ENCODE measurements around the gene PRKCE.

PRKCE gene

GRCh38 chr2:46076875-46077274 lies 425.4 kb downstream of the PRKCE start:
- no peak for DNase-seq (ENCODE audit: low spot score)

DNA sequence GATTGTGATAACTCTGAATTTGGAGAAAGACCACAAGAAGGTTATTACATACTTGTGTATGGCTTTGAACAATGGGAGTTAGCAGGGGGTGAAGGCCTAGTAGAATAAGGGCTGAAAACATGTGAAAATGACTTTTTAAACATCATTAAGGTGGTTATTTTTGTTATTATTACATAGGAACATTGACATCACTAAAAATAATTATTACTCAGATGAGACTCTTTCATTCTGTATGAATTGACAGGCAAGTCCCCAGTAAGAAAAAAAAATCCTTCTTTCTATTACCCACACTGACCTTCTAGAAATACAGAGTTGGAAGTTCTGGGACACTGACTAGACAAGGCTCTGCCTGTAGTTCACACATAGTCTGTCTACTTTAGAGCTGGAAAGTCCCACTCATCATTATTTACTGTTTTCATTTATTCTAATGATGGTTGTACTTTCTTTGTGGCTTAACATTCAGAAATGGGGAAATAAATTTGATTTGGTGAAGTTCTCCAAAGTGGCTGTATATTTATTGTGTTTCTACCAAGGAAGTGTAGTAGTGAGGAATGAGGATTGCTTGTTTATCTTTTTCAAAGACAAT lies 426.1 kb downstream of the PRKCE start:
- no peak for DNase-seq (ENCODE audit: low spot score)

DNA sequence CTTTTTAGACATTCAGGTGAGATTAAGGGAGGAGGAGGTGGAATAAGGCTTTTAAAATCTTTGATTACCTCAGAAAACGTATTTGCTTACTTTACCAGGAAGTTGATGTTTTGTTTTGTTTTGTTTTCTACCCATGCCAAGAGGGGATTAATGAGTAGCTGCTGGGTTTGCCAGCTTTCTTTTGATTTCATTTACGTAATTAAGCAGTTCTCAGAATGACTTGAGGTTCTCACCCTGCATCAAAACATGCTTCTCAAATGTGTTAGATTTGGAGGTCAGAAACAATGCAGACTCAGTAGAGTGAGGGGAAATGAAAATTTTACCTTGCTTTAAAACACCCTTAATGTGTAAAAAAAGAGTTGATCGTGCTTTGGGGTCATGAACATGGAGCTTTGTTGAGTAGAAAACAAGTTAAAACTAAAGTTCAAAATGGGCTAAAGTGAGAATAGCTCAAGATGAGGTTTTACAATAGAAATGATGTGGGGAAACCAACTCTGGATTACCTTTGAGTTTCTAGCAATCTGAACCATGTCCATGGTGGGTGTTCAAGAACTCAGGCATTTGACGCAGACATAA lies 428.6 kb downstream of the PRKCE start:
- DNase-seq (ENCODE audit: low spot score): no peak

DNA sequence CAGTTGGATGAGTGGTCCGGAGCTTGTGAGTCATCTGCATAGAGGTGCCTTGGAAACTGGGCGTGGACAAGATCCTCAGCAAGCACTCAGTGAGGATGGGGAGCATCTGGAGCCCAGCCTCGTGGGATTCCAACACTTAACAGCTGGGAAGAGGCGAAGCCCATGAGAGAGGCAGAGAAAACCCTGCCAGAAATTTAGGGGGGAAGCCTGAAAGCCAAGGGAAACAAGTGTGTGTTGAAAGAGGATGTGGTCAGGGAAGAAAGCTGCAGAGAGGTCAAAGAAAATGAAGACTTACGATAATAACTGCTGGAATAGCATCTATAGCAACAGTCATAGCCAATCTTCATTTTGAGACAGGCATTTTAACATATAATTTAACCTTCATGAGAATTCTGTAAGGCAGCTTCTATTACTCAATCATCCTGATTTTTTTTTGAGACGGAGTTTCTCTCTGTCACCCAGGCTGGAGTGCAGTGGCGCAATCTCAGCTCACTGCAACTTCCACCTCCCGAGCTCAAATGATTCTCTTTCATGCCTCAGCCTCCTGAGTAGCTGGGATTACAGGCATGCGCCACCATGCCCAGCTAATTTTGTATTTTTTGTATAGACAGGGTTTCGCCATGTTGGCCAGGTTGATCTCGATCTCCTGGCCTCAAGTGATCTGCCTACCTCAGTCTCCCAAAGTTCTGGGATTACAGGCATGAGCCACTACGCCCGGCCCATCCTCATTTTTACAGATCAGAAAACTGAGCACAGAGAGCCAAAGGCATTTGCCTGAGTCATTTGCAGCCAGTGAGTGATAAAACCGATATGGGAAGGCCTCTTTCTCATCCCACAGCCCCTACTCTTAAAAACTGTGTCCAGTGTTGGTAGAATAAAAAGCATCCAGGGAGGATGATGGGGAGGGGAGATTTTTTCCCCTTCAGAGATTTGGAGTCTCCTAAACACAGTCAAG lies 431.3 kb downstream of the PRKCE start:
- DNase-seq (ENCODE audit: low spot score): no peak

GRCh38 chr2:46086578-46087070 lies 435.1 kb downstream of the PRKCE start:
- no peak for DNase-seq (ENCODE audit: low spot score)

GRCh38 chr2:46087492-46087891 lies 436.0 kb downstream of the PRKCE start:
- no peak for DNase-seq (ENCODE audit: low spot score)

DNA sequence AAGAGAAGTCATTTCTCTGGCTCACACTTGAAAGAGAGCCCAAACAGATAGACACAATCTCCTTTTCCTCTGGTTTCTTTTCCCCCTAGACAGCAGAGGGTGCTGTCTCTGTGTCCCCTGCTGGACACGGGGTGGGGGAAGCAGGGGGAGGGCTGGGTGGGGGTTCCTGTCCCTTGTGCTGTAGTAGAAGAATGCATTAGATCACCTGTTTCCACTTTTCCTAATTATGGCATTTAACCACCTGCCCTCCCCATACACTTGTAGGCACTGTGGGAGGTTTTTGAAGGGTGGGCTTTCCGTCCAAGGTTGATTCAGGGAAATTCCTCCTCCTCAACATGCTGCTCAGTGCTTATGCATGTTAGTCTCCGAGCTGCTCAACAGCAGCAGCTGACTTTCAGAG lies 439.5 kb downstream of the PRKCE start:
- DNase-seq (ENCODE audit: low spot score): no peak

DNA sequence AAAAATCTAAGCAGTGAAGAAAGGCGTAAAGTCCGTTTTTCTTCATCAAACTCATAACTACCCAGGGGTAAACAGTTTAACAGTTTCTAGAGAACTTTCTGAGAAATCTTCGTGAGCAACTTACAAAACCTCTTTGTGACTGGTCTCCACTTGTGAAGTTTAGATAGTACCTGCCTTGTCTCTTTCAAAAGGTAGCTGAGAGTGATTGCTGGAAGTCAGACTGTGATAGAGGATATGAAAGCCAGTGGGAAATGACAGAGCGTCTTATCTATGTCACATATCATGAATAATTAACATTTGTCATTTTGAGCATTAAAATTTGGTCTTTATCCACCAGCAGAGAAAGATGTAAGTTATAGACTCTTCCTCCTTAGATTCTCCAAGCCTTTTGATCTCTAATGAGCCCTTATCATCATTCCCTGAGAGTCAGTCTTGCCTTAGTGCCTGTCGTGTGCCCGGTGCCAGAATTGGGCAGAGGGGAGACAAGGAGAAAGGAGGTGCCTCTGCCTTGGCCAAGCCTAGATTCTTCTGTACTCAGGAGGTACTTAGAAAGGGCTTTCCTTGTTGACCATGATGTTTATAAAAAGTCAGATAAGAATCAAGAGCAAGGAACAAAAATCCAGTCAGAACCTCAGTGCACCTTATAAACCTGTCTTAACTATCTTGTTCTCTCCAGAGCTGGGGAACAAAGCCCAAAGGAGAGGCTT lies 440.6 kb downstream of the PRKCE start:
- no peak for DNase-seq (ENCODE audit: low spot score)

DNA sequence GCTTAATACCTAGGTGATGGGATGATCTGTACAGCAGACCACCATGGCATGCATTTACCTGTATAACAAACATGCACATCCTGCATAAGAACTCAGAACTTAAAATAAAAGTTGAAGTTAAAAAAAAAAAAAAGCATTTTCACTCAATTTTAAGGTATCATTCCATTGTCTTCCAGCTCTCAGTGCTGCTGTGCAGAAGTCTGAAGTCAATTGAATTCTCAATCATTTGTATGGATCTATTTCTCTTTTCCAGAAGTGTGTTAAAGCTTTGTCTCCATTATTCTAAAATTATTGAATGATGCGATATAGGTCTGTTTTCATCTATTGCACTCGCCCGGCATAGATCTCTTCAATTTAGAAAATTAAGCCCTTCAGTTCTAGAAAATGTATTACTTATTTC lies 443.2 kb downstream of the PRKCE start:
- no peak for DNase-seq (ENCODE audit: low spot score)

GRCh38 chr2:46095830-46096229 lies 444.4 kb downstream of the PRKCE start:
- no peak for DNase-seq (ENCODE audit: low spot score)

DNA sequence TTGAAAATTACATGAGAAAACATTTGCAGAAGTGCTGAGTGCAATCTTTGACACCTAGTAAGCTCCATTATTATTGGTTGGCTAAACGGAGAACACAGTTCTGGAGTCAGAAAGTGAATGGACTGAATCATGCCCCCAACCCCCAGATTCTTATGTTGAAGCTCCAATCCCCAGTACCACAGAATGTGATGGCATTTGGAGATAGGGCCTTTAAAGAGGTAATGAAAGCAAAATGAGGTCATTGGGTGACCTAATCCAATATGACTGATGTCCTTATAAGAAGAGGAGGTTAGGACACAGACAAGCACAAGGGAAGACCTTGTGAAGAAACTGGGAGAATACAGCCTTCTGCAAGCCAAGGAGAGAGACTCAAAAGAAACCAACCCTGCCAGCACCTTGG lies 444.8 kb downstream of the PRKCE start:
- no peak for DNase-seq (ENCODE audit: low spot score)

DNA sequence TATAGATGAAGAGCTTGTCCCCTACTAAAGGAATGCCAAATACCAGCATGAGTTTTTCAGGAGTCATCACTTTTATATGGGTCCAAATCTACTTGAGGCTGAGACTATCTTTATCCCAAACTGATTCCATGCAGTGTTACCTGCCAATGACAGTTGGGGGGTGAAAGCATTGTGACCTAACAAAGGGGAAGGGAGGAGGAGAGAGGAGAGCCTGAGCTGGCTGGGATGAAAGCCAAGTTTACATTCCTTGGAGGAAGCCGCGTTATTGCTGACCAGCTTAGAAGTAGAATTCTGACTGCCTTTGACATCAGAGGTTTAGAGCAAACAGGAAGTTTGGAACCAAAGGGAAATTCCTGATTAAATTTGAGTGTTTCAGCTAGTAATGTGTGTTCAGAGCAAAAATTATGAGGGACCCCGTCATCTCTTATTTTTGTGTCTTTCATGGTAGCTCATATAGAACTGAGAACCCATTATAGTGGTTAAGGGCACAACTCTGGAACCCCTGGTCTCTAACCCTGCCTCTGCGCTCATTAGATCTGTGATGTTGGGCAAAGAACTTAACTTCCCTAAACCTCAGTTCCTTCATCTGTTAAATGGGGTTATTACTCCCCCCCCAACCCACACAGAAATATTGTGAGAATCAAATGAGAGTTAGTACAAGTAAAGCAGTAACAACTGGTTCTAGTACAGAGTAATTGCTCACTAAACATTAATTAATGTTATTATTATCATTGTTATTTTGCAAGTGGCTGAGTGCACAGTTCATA lies 446.4 kb downstream of the PRKCE start:
- DNase-seq (ENCODE audit: low spot score): peak; percentile 39

DNA sequence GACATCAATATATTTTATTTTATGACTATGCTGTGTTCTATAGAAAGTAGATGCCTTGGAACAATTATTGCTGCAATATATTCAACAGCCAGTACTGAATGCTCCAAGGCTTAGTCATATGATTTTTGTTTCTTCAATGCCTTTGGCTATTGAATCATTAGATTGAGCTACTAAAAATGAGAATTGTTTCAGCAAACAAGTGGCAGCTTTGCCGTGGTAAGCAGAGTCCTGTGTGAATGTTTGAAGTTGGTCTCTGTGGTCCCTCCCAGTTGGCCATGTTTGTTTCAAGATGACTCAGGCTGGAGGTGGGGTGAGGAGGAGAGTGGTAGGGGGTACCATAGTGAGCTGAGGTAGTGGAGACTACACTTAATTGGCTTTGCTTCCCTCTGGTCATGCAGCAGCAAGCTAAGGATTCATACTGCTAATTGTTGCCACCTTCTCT lies 447.2 kb downstream of the PRKCE start:
- DNase-seq (ENCODE audit: low spot score): no peak

DNA sequence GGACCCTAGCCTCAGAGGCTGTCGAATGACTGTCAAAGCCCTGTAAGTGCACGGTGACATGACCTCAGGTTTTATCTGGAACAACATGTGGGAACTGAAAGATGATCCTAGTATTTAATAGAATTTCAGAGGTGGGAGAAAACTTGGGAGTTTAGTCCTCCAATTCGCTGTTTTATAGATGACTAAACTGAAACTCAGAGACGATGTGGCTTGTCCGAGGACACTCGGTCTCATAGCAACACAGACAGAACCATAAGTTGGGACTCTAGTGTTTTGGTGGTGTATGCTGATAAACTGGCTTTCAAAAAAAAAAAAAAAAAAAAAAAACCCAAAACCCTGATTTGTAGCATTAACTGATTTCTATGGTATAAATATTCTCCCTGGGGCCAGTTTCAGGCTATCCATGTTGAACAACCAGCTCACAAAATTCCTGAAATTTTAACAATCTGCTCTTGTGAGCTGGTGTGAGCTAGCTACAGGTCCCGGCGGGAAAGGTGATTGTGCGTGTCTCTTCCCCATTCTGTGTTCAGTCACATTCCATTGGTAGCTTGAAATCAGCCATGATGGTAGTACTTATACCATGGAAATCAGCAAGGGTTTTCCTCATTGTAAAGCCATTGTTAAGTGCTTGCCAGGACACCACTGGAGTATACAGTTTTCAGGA lies 450.2 kb downstream of the PRKCE start:
- no peak for DNase-seq (ENCODE audit: low spot score)

- no peak for DNase-seq (ENCODE audit: low spot score)
Observed at GRCh38 chr2:46106690-46107089, 455.2 kb downstream of the PRKCE start.

DNA sequence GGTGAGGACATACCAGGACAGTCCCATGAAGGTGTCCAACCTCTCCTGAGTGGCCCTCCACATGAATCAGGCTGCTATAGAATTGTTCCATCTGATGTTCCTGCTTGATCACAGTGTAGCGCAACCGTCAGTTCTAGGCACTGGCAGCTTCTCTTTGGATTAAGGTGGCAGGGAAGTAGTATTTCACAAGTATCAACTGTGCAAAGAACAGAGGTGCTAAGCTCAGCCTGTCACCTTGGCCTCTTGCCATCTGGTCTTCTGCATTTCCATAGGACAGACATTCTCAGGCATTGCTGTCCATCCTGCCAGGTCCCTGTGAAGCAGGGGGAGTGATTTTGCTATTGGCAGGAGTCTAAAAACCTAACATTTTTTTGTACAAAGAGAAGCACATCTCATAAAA lies 463.5 kb downstream of the PRKCE start:
- no peak for DNase-seq (ENCODE audit: low spot score)

DNA sequence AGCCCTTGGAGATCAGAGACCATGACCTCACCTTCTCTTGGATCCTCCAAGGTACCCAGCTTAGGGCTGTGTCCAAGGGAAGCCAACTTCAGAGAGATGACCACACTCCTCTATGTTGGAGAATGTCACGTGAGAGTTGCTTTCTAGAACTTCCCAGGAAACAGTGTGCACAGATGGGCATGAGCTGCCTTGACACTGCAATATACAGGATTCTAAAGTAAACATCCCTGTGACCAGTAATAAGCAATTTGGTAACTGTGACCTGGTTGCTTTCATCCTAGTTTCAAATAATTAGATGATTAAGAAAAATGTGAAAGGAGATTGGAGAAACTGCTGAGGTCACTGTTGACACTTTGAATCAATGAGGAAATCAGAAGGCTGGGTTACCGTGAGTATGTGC lies 464.7 kb downstream of the PRKCE start:
- no peak for DNase-seq (ENCODE audit: low spot score)

GRCh38 chr2:46116553-46116991 lies 465.1 kb downstream of the PRKCE start:
- no peak for DNase-seq (ENCODE audit: low spot score)

DNA sequence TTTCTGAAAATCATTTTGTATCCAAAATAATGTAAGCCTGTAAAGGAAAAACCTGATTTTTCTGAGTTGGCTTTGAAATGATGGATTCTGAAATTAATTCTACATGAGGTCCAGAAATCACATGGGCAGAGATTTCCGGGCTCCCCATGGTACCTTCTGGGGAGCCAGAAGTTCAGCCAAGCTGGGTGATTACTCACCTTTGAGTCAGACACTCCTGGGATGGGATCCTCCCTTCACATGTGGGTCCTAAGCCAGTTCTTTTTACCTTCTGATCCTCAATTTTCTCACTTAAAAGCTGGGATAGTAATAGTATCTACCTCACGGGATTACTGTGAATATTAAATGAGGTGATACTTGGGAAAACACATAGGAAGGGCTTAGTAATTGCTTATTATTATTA lies 465.9 kb downstream of the PRKCE start:
- no peak for DNase-seq (ENCODE audit: low spot score)

GRCh38 chr2:46117994-46118393 lies 466.5 kb downstream of the PRKCE start:
- DNase-seq (ENCODE audit: low spot score): no peak
